ENCODE measurements around the gene NHERF1.

Gene NHERF1

DNA sequence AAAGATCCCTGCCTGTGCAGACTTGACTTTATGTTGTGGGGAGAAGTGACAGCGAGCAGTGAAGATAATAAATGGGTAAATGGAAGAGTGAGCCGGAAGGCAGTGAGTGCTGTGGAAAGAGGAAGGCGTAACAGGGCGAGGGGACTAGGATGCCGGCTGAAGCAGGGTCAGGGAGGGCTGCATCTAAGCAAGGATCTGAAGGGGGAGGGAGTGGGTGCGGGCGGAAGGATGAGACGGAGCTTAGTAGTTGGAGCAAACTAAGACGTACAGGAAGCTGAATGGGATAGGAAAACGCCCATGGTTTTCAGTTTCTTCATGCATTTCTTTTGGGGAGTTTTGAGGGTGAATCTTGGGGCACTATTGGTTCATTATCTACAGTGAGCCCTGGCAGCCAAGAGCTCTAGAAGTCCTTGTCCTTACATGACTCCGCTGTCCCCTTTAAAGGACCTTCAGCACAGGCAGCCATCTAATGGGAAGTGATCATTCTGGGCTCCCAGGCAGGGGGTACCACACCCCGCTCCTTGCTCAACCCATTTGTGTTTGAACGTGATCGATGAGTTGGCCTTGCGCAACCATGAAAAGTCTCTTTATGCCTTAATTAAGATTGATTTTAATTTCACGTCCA lies 38.1 kb downstream of the NHERF1 start:
- Histone ChIP-seq H3K4me1 (ENCODE audit: insufficient read depth, low read length) (peaks cover 5% of the 10 kb centered on the region), H3K36me3 (ENCODE audit: insufficient read depth, low read length) (0 out of 2 replicates have a peak, but pooled peaks cover 4% of the 10 kb centered on the region), H3K9ac (ENCODE audit: low read depth, low read length) (no peak overlapping the region), H3K9me3 (ENCODE audit: control insufficient read depth, insufficient read depth, low read length) (no peaks in the 10 kb centered on the region)

DNA sequence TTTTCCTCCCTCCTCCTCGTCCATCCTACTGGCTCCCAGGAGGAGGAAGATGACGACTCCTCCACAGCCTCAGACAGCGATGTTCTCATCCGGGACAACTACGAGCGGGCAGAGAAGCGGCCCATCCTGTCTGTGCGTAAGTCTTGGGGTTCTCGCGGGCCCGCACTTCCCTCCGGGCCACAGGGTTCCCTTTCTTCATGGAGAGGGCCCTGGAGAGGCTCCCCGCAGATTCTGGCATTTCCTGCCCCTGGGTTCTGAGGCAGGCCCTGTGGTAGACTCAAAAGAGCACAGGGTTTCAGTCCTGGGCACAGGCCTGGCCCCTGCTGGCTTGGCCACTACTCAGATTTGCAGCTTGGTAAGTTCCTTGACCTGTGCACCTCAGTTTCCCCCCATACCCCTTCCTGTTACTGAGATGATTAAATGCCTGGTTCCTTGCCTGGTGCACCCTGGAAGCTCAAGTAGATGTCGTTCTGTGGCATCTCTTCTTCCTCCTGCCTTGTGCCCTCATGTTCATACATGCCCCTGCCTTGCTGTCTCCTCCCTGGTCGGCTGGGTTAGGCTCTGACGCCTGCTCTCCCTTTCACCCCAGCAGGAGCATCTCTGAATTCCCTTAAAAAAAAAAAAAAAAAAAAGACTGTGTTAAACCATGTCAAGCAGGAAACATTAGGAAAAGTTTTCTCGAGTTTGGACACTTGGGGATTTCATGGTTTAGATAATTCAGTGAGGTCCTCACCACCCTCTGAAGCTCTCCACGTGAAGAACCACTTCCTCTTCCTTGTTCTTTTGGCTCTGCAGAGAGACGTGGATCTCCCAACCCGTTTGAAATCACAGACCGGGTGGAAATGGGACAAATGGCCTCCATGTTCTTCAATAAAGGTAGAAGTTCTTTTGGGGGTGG lies 42.0 kb downstream of the NHERF1 start:
- no peaks in the 10 kb centered on the region for H3K4me1 ChIP-seq (ENCODE audit: insufficient read depth, low read length)
- peaks cover 4% of the 10 kb centered on the region; the same call in 1 of the 2 replicates for H3K36me3 ChIP-seq (ENCODE audit: insufficient read depth, low read length)
- no peaks in the 10 kb centered on the region for H3K9me3 ChIP-seq (ENCODE audit: control insufficient read depth, insufficient read depth, low read length)
- H3K9ac ChIP-seq (ENCODE audit: low read depth, low read length) = no peak overlapping the region

DNA sequence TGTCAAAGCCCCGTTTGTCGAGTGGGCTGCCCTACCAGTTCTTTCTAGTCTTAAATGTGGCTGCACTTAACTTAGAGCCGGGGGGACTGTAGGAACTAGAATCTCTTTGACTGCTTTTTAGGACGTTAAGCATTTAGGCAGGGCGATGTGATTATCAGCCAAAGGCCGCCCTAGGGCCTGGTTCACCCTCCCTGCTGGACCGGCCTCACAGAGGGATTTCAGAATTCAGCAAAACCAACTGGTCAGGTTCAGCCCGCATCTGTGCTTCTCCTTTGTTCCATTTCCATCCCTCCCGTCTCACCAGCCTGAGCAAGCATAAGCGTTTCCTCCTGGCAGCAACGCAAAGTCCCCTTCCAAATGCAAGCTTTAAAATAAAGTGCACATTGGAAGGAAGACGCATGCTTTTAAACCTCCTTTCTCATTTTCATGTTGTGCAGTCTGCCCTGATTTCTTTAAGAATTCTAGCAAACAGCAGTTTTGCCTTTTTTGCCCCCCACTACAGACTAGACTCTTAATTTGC lies 44.2 kb downstream of the NHERF1 start:
- H3K36me3 ChIP-seq (ENCODE audit: insufficient read depth, low read length) = peaks cover 4% of the 10 kb centered on the region; the same call in 1 of the 2 replicates
- H3K9ac ChIP-seq (ENCODE audit: low read depth, low read length) = no peak overlapping the region
- no peaks in the 10 kb centered on the region for H3K4me1 ChIP-seq (ENCODE audit: insufficient read depth, low read length)
- H3K9me3 ChIP-seq (ENCODE audit: control insufficient read depth, insufficient read depth, low read length) = no peaks in the 10 kb centered on the region

DNA sequence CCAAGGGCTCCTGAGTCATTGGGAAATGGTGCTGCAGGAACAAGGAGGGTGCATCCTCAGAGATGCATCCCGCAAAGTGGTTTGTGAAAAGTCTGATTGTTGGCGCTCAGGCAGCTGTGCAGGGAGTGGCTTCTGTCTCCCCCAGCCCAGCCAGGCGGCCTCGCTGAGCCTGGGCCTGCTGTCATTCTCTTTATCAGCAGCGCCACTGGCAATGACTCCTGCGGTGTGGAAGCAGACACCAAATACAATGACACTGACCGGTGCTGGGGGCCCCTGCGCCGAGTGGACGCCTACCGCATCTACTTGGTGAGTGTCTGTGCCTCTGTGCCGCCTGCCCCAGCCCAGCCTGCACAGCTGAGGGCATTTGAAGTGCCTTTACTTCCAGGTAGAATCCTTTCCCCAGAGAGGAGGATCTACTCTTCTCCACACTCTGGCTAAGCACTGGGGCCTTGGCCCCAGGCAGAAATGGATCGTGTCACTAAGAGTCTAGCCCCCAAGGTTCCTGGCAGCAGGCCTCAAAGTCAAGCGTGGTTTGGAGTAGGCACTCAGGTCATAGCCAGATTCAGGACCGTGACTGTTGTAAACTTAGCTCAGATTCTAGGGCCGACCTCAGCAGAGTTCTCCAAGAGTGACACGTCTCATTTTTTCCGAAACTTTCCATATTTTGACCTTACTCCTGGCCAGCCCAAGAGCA lies 47.0 kb downstream of the NHERF1 start:
- Histone ChIP-seq H3K9ac (ENCODE audit: low read depth, low read length) (no peak overlapping the region), H3K9me3 (ENCODE audit: control insufficient read depth, insufficient read depth, low read length) (no peaks in the 10 kb centered on the region), H3K4me1 (ENCODE audit: insufficient read depth, low read length) (no peaks in the 10 kb centered on the region), H3K36me3 (ENCODE audit: insufficient read depth, low read length) (peaks cover 6% of the 10 kb centered on the region; the same call in 1 of the 2 replicates)

DNA sequence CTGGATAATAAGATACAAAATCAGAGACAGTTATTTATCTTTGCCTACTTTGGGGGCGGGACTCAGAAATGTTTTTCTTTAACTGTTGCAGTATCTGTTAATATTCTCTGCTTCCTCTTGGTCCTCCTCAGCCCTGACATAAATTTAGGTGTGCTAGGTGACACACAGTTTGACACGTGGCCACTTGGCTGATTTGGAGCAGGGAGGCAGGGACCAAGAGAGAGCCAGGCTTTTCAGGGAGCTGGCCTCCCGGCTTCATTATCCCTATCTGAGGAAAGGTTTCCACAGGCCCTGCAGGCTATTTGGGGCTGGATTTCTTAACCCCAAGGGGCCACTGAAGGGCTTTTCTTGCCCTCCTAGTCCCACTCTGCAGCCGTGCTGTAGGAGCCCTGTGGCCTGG lies 47.8 kb downstream of the NHERF1 start:
- H3K9ac ChIP-seq (ENCODE audit: low read depth, low read length) = no peak overlapping the region
- H3K9me3 ChIP-seq (ENCODE audit: control insufficient read depth, insufficient read depth, low read length) = no peaks in the 10 kb centered on the region
- no peaks in the 10 kb centered on the region for H3K4me1 ChIP-seq (ENCODE audit: insufficient read depth, low read length)
- peaks cover 6% of the 10 kb centered on the region; the same call in 1 of the 2 replicates for H3K36me3 ChIP-seq (ENCODE audit: insufficient read depth, low read length)

DNA sequence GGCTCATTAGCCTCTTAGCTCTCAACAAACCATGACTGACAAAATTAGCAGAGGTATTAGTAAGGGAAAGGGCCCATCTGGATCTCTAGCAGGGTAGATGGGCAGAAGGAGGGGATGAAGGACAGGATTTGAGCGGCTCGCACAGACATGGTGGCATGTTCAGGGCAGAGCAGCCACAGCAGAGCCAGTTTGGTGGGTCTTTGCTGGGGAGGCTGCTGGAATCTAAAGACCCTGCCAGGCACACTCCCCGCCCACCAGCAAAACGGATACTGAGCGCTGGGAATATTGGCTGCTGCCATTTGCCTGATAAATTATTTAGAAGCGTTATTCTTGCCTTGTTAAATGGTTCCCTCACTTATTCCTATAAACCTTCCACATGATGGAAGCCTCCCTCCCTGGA lies 48.4 kb downstream of the NHERF1 start:
- H3K9me3 ChIP-seq (ENCODE audit: control insufficient read depth, insufficient read depth, low read length) = no peaks in the 10 kb centered on the region
- H3K9ac ChIP-seq (ENCODE audit: low read depth, low read length) = no peak overlapping the region
- peaks cover 6% of the 10 kb centered on the region; the same call in 1 of the 2 replicates for H3K36me3 ChIP-seq (ENCODE audit: insufficient read depth, low read length)
- H3K4me1 ChIP-seq (ENCODE audit: insufficient read depth, low read length) = no peaks in the 10 kb centered on the region

DNA sequence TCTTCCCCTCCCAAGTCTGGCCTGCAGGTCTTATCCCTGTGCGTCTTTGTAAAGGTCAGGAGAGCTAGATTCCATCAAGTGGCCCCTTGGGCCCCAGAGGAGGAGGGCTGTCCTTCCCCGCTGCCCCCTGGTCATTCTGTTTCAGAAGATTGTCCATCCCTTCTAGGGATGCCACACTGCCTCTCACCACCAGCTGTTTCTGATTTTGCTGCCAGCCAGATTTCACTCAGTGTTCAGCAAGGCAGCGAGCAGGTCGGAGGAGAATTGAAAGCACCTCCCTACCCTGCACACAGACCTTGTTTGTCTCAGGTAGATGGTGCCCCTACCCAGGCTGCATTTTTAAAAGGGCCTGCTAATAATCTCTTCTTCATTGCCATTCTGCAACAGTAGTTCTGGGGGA lies 49.4 kb downstream of the NHERF1 start:
- H3K36me3 ChIP-seq (ENCODE audit: insufficient read depth, low read length) = peaks cover 6% of the 10 kb centered on the region; the same call in 1 of the 2 replicates
- H3K9me3 ChIP-seq (ENCODE audit: control insufficient read depth, insufficient read depth, low read length) = no peaks in the 10 kb centered on the region
- H3K9ac ChIP-seq (ENCODE audit: low read depth, low read length) = no peak overlapping the region
- H3K4me1 ChIP-seq (ENCODE audit: insufficient read depth, low read length) = no peaks in the 10 kb centered on the region

DNA sequence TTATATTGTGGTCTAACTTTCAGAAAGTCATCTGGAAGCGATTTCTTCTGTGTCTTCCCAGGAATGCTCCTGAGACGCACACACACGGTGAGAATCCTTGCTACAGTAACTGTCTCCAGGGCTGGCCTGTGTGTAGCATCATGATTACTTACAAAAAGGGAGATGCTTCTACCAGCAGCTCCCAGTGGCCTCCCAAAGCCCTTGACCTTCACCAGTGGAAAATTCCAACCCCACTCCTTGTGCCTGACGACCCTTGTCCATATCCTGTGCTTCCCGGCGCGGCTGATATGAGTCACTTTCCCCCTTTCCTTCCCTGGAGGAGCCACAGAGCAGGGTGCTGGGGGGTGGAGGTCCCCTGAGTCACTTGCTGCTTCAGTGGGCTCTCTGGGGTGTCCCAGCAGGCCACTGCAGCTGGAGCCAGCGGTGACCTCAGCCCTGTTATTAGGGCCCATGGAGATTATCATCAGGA lies 49.8 kb downstream of the NHERF1 start:
- Histone ChIP-seq H3K4me1 (ENCODE audit: insufficient read depth, low read length) (no peaks in the 10 kb centered on the region), H3K9ac (ENCODE audit: low read depth, low read length) (no peak overlapping the region), H3K9me3 (ENCODE audit: control insufficient read depth, insufficient read depth, low read length) (no peaks in the 10 kb centered on the region), H3K36me3 (ENCODE audit: insufficient read depth, low read length) (peaks cover 6% of the 10 kb centered on the region; the same call in 1 of the 2 replicates)

DNA sequence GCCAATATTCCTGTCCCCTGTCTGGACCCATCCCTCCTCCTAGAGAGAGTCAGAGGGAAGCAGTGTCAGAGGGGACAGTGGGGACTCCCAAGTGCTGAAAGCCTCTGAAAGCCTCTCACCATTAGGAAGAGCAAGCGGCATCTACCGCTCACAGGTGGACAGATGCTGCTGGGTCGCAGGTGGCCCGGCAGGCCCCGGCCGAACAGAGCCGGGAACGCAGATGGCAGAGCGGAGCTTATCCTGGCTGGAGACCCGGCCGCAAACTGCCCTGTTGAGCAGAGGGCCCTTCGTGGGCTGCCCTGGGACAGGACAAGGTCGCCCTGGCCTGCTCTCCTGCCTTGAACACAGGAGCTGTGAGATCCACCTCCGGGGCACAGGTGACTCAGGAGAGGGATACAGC lies 50.7 kb downstream of the NHERF1 start:
- H3K9me3 ChIP-seq (ENCODE audit: control insufficient read depth, insufficient read depth, low read length) = no peaks in the 10 kb centered on the region
- peaks cover 2% of the 10 kb centered on the region; the same call in 1 of the 2 replicates for H3K36me3 ChIP-seq (ENCODE audit: insufficient read depth, low read length)
- H3K9ac ChIP-seq (ENCODE audit: low read depth, low read length) = no peak overlapping the region
- no peaks in the 10 kb centered on the region for H3K4me1 ChIP-seq (ENCODE audit: insufficient read depth, low read length)

DNA sequence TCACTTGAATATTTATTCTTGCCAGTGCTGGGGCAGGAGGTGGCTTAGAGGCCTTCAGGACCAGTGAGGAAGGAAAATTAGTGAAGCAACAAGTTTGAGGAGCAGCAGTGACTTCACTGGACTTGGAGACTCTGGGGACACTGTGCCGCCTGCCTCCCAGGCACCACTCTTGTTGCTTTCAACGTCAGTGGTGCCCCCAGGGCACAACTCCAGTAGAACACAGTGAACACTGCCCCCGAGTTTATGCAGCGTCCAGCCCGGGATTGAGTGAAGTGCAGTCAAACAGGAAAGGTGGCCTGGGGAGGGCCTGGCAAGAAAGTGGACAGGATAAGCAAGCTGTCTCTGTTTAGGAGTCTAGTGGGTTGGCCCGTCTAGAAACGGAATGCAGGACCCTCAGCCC lies 52.1 kb downstream of the NHERF1 start:
- Histone ChIP-seq H3K4me1 (ENCODE audit: insufficient read depth, low read length) (no peaks in the 10 kb centered on the region), H3K36me3 (ENCODE audit: insufficient read depth, low read length) (peaks cover 2% of the 10 kb centered on the region; the same call in 1 of the 2 replicates), H3K9me3 (ENCODE audit: control insufficient read depth, insufficient read depth, low read length) (no peaks in the 10 kb centered on the region), H3K9ac (ENCODE audit: low read depth, low read length) (no peak overlapping the region)

DNA sequence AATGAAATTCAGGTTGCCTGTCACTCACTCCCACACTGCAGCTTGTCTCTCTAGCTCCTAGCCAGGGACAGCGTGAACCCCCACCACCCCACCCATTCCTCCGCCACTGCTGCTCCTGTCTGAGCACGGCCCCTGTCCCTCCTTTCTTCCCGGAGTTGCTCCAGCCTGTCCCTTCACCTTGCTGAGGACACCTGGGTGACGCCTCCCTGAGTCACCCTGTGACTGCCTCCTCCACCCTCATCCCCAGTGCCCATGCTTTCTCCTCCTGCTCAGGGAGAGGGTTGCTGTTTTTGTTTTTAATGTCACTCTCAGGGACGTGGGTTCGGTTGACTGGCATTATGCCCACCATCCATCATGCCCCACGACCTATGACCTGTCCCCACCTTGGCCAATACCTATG lies 53.5 kb downstream of the NHERF1 start:
- H3K36me3 ChIP-seq (ENCODE audit: insufficient read depth, low read length) = peaks cover 2% of the 10 kb centered on the region; the same call in 1 of the 2 replicates
- H3K4me1 ChIP-seq (ENCODE audit: insufficient read depth, low read length) = no peaks in the 10 kb centered on the region
- H3K9me3 ChIP-seq (ENCODE audit: control insufficient read depth, insufficient read depth, low read length) = no peaks in the 10 kb centered on the region
- H3K9ac ChIP-seq (ENCODE audit: low read depth, low read length) = no peak overlapping the region

DNA sequence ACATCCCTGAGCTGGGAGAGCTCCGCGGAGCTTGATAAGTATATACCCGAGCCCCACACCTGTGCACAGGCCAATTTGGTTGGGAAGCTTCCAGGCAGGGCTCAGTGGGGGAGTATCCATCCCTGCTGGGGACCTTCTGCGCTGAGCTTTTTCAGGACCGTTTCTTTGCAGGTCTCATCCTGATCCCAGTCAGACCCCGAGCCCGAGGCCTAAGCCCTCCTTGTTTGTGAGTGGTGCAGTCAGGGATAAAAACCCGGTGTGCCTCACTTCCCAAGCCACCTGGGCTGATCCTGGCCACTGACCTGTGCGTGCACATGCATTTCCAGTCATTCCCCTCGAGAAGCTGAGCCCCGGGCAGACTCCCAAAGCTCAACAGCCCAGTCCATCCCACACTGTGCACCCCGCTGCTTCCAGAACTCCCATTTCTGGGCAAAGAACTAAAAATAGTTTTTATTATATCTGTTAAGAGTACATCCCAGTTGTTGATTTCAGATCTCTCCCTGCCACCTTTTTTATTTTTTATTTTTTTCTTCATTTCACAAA lies 55.0 kb downstream of the NHERF1 start:
- Histone ChIP-seq H3K4me1 (ENCODE audit: insufficient read depth, low read length) (no peaks in the 10 kb centered on the region), H3K36me3 (ENCODE audit: insufficient read depth, low read length) (peaks cover 2% of the 10 kb centered on the region; the same call in 1 of the 2 replicates), H3K9me3 (ENCODE audit: control insufficient read depth, insufficient read depth, low read length) (no peaks in the 10 kb centered on the region)

DNA sequence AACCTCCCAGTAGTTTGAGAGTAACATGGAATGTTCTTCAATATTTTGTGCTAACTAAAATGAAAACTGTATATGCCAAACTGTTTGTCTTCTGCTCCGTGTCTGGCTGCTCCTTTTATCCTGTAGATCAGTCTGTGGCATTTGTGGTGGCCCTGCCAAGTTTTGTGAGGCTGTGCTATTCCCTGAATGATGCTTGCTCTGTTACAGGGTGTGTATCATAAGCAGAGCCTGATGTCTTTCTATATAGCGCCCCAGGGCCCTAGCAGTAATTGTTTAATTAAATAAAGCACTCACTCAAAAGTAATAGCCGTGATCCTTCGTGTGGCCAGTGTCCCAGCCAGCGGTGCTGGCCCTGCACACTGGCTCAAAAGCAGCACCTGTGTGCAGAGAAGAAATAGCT lies 55.5 kb downstream of the NHERF1 start:
- Histone ChIP-seq H3K9me3 (ENCODE audit: control insufficient read depth, insufficient read depth, low read length) (no peaks in the 10 kb centered on the region), H3K9ac (ENCODE audit: low read depth, low read length) (no peak overlapping the region), H3K4me1 (ENCODE audit: insufficient read depth, low read length) (no peaks in the 10 kb centered on the region), H3K36me3 (ENCODE audit: insufficient read depth, low read length) (peaks cover 2% of the 10 kb centered on the region; the same call in 1 of the 2 replicates)

More for the DNA sequence above, 55.0 kb downstream of the NHERF1 start:
- no peak overlapping the region for H3K9ac ChIP-seq (ENCODE audit: low read depth, low read length)

DNA sequence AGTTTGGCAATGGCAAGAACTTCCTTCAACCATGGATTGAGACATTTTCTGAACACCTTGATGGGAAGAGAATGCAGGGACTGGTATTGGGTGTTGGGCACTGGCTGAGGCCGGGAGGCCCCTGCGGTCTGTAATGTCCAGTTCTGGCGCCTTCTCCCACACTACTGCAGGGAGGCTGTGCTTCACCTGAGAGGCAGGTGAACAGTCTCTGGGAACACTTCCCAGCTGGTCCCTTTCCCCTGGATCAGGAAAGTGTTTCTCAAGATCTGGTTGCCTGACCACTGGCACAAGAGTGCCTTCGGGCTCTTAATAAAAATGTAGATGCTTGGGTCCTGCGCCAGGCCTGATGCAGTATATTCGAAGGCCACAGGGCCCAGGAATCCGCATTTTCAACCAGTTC lies 56.3 kb downstream of the NHERF1 start:
- no peaks in the 10 kb centered on the region for H3K4me1 ChIP-seq (ENCODE audit: insufficient read depth, low read length)
- H3K9ac ChIP-seq (ENCODE audit: low read depth, low read length) = no peak overlapping the region
- peaks cover 2% of the 10 kb centered on the region; the same call in 1 of the 2 replicates for H3K36me3 ChIP-seq (ENCODE audit: insufficient read depth, low read length)
- H3K9me3 ChIP-seq (ENCODE audit: control insufficient read depth, insufficient read depth, low read length) = no peaks in the 10 kb centered on the region
